GM19395 (cell line): ENCODE data around the gene FRMD3.

Experiments
- ATAC-seq: cut with Tn5 transposase; IDR thresholded peaks from one replicate; pipeline ENCODE4 v1.9.1; 2021; ENCODE audit warnings: mild to moderate bottlenecking, moderate library complexity; ENCODE audit not compliant: unreplicated experiment

Gene FRMD3

DNA sequence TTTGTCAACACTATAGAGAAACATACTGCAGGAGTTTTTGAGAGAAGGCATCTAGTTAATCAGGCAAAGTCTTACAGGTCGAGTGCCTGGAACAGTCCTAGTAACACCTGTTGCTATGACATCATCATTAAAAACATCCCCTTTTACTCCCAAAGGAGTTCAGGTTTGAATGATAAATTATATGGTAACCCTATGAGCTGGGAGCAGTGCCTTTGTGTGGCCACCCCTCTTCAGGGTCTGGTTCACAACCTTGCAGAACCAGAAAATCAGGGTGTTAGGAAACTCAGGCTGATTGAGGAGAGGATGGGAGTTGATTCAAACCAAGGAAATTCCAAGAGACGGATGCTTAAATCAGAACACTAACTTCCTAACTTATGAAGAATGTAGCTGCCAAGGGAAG, 296.1 kb downstream of the FRMD3 start:
- ATAC-seq = no peak

DNA sequence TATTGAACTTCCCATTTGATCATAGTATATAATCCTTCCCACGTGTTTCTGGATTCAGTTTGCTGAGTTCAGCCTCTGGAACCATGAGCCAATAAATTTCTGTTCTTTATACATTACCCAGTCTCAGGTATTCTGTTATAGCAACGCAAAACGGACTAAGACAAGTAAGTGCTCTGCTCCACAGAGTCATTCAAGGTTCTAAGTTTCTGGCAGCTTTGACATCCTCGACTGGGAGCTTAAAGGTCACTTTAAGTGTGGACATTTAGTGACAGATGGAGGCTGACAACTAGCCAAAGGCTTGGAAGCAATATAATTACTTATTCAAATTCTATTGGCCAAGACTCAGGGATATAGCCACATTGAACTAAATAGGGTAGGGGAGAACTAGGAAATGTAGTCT, 297.5 kb downstream of the FRMD3 start:
- no peak for ATAC-seq

DNA sequence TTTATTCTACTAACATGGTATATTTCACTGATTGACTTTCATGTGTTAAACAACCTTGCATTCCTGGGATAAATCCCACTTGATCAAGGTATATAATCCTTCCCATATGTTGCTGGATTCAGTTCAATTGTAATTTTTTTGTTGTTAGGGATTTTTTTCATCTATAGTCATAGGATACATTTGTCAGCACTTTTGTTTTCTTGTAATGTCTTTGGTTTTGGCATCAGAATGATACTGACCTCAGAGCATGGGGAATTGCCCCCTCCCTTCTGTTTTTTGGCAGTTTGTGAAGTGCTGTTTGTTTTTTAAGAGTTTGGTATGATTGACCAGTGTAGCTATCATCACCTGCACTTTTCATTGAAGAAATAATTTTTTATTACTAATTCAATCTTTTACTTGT, 298.5 kb downstream of the FRMD3 start:
- no peak for ATAC-seq

DNA sequence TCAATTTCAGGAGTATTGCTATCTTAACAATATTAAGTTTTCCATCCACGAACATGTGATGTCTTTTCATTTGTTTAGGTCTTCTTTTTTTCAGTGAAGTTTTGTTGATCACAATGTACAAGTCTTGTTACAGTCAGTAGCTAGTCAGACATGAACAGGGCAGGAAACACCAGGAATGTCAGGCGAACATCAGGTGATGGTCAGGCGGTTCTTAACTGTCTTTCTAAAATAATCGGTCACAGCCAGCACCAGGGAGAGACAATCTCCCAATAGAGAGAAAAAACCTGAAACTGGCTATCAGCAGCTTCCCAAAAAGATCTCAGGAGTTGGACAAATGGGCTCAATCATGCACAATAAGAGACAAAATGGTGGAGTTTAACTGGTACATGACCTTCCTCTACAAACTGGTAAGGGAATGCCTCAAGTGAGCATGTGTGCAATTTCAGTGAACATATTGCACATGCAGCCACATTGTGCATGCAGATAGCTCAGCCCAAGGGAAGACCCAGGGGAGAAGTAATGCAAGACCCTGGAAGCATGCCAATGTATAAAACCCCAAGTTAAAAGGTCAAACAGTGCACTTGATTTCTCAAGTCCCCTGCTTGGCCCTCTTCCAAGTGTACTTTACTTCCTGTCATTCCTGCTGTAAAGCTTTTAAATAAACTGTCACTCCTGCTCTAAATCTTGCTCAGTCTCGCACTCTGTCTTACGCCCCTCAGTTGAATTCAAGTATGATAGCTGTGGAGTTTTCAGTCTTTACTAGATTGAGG, 299.1 kb downstream of the FRMD3 start:
- no peak for ATAC-seq

DNA sequence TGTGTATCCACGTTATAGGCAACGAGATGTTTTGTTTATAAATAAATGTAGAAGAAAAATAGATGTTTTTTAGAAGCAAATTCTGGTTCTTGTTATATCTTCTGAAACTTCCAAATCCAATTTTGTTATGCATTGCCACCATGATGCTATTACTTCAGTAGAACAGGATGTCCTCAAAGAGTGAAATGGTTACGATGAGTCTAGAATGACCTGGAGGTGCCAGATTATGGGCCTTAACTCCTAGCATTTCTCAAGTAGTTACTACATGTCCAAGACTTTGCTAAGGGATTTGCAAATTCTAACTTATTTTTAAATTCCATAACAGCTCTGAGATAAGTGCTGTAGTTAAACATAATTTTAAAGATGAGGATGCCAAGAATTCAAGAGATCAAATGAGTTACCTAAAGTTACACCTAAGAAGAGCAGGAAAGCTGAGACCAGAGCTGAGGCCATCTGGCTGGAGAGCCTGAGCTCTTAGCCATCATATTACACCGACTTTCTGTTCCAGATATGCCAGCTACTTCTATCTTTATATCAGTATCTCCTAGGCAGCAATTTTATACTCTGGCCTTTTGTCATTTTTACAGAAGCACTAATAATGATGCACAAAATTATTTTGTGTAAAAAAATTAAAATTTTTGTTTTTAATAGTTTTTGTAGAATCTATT, 302.0 kb downstream of the FRMD3 start:
- no peak for ATAC-seq

DNA sequence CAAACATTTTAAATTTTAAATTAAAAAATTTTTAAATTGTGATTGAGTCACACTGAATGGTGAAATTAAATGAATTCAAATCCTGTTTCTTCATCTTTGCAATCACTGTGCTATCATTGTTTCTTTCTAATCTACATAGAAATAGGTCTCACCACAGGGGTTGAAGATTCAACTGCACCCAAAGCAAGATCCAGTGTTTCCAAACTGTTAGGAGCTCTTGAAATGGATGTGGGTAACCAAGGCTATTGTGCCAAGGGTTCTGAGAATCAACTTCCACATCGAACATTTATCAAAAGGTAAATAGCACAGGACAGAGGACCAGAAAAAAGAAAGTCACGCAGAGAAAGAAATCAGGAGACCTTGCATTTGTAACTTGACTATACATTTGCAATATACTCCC, 302.7 kb downstream of the FRMD3 start:
- no peak for ATAC-seq

DNA sequence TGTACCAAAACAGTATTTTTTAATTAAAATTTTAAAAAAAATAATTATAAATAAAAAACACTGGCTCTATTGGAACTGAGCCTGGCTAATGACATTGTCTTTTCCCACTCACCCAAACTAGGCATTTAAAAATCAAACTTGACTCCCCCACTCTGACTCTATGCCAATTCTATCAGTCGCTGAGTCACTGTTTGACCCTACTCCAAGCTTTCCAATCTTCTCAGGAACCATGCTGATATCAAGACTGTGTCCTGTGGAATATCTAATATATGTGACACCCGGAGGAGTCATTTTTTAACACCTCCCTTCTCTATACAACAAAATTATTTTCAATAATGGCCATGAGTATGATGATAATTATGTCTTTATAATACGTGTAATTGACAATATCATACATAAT, 303.7 kb downstream of the FRMD3 start:
- no peak for ATAC-seq

DNA sequence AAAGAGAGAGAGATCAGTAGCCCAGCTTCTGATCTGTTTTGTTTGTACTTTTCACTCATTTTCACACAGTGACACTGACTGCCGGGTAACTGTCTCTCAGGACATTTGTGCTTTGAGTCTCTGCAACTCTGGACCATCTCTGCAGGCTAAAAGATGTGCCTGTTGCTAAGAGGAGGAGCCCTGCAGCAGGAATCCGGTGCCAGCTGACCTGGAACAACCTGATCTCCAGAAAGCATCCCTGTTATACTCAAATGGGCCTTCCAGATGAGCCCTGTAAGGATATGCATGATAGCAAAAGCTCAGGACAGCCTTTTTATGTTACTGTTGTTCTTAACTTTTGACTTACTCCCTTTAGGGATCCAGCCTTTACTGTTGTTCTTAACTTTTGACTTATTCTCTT, 304.6 kb downstream of the FRMD3 start:
- no peak for ATAC-seq

DNA sequence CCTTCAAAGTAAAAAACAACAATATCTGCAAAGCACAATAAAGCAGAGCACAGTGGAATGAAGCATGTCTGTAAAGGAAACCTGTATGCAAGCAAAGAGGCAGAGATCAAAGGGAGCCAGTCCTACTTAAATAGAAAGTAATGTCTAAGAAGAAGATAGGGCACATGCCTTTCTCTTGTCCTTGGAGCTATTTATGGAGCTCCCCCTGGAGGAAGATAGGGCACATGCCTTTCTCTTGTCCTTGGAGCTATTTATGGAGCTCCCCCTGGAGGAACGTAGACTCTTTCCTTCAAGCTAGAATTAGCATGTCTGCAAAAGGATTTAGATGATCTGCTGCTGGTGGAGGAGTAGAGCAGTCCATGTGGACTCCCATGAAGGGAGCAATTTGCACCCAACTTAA, 307.2 kb downstream of the FRMD3 start:
- no peak for ATAC-seq

DNA sequence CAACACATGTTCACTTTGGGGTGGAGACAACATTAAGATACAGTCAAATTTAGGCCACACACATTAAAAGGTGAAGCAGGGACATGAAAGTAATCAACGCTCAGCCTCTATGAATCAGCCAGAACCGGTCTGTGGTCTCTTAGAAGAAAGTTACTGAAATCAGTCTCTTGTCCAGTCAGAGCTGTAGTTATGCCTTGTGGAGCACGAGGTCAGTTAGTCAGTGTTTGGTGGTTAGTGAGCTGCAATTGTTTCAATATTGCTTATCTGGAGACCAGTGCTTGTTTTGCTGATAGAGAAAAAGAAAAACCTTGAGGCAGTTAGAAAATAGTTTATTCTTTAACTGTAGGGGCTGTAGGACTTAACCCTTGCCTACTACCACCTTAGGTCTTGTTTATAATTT, 317.5 kb downstream of the FRMD3 start:
- peak; percentile 95 for ATAC-seq

DNA sequence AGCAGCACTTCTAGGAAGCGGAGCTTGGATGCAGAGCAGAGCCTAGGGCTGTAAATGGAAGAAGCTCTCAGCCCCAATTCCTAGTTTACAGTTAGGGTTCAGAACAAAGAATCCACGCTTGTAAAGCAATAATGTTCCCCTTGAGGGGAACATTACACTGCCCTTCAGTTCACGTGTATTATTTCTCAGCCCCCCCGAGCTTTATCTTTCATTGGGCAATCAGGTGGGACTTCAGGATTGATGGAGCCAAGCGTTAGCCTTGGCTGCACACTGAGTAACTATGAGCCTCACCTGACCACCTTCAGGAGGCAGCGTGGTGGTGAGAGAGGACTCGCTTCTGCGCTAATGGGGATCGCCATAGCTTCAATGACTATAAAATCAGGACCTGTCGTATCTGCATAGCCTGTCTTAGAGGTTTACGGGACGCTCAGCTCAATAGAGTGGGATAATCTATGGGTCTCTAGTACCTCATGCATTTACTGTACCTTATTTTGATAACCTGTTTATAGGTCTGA, 318.2 kb downstream of the FRMD3 start:
- ATAC-seq = no peak

DNA sequence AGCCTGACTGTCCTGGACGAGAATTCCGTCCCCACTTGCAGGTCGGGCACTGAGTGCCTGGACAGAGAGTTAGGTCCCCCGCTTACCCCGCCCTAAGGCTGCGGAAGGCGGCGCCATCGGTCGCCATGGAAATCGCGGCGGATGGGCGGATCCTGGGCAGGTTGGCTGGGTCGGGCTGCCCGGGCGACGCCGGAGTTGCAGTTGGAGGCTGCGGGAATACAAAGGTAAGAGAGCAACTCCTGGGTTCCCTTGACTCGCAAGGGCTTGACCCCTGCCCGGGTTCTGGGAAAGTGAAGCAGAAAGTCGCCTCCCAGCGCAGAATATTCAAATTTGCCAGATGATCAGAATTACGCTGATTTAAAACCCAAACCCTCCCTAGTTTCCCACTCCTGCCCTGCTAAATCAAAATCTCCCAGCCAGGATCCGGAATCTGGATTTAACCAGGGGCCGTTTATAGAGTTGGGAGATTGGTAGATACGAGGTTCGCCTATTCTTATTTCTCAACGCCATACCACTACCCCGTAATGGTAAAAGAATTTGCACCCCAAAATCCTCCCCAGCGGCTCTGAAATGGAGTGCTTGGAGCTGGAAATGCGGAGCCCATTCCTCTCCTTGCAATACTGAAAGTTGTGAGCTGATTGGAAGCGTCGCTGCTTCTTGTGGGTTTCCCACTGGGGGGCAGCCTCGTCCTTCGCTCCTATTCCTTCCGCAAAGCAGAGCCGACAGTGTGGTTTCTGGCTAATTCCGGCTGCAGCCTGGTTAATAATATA, 318.9 kb downstream of the FRMD3 start:
- peak; percentile 50 for ATAC-seq

DNA sequence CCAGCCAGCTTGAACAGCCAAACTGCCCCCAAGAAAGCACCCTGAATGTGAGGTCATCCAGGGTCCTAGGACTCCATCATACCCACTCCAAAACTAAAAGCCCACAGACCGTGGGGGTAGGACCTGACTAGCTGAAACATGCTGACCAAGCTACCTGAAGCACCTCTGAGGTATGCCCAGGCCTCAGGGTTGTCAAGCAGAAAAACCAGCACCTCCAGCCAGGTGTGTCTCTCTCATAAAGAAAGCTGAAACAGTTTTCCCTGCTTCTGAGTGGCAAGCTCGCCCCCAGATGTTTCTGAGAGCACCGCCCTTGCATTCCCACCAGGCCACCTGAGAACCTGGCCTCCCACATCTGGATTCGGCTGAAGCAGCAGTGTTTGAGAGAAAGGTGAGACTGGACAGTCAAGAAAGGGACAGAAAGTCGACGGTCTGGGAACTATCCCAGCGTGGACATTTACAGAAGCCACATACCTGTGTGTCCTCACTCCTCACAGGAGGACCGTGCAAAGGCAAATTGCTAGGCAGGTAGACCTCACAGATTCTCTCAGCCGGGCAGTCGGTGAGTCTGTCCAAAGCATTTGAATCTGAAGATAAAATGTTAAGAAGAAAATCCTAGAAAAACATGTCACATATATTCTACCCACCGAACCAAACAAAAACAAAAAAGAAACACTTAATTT, 319.6 kb downstream of the FRMD3 start:
- ATAC-seq = no peak

DNA sequence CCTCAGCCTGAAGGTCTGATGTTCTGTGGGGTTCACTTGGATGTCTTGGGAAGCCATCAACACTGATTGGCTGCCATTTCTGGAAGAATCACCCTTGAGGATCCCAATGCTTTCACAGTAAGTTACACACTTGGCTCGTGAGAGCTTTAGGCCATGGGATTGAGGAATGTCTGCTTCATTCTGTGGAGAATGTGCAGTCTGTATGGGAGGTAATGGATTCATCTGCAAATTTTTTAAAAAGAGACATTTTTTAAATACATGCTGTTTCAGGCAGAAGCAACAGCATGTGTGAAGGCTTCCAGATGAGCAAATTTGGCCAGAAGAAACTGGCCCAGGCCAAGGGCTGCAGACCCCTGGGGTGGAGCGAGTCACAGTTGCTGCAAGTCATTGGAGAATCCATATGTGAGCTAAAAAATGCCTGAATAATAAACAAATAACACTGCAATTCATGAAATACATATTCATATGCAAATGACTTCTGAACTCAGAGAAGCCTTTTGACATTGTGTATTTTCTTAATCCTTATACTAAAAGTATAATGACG, 328.9 kb downstream of the FRMD3 start:
- ATAC-seq = no peak

DNA sequence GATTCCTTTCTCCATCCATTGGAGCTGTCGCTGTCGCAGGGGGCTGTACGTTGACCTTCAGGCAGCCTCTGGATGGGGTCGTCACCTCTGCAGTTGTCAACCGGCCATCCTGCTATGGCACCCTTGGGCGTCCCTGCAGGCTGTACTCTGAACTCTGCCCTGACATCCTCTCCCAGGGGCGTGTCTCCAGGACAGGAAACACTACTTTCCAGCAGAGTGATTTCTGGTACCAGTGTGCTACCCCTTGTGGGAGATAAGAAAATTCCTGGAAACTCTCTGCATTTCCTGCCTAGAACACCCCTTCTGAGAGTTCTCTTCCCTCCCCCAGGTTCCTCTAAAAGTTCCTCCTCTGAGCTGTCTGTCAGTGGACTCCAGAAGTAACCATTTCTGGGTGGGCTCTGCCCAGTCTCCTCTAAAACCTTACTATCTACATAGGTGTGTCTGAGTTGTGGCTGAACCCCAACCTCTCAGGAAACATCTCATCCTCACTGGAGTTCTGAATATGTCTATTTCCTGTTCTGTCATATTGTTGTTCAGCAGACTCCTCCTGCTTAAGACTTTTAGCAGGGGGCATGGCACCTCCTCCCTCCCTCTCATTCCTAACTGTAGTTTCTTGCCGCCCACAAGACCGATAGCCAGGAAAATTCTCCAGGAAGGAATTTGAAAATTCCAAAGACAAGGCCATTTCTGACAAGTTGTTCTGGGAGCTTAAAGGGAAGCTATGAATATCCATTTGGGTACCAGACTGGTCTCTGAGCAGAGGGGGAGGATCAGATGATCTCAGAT, 329.9 kb downstream of the FRMD3 start:
- no peak for ATAC-seq

DNA sequence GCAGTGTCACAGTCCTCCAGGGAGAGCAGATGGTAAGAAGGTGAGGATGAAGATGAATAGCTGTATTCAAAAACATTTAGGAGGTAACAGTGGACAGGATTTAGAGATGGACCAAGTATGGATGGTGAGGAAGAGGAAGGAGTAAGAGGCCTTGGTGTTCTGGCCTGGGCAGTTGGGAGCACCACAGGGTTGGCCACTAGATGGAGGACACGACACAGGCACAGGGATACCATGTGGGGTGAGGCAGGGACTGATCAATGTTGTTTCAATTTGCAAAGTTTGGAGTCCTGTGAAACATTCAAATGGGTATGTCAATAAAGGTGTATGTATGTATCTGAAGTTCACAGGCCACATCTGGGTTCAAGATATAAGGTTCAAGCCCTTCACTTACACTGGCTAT, 334.2 kb downstream of the FRMD3 start:
- ATAC-seq = no peak

DNA sequence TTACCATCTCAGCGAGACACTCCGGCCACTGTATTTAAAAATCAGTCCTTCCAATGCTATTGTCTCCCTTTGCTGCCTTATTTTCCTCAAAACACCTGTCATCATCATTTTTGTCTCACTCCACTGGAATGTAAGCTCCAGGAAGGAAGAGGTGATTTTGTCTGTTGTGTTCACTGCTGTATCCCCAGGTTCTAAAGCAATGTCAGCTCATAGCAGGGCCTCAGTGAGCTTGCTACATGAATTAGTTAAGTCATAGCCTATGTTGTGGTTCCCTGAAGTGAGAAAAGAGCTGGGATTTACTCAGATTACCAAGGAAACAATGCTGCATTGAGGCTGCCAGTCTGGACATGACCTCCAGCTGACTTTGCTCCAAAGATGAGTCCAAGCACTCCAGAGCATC, 337.7 kb downstream of the FRMD3 start:
- ATAC-seq = no peak

DNA sequence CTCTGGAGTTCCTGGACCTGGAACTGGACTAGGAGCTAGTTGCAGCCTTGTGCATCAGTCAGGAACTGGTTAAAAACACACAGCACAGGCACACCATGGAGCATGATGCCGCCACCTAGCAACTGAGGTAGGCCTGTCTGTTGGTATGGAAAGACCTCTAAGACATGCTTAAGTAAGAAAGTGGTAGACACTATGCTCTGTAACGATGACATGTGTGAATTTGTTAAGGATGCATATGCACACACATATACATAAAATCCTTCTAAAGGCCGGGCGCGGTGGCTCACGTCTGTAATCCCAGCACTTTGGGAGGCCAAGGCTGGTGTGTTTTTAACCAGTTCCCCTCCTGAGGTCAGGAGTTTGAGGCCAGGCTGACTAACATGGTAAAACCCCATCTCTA, 338.4 kb downstream of the FRMD3 start:
- no peak for ATAC-seq

DNA sequence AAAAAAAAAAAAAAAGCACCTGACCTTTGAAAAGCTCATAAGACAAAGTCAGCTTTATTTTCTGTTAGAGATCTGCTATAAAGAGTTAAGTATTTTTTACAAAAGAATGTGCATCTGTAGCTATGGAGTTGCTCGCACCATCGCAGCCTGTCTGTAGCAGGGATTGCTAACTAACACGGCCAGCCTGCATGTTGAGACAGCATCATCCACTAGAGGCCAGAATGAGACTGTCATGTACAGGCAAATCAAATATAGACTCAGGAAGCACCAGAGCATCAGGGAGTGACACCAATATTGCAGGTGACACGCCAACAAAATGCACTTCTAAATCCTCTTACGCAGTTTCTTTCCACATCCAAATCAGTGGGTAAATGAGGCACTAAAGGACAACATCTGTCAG, 339.0 kb downstream of the FRMD3 start:
- no peak for ATAC-seq

DNA sequence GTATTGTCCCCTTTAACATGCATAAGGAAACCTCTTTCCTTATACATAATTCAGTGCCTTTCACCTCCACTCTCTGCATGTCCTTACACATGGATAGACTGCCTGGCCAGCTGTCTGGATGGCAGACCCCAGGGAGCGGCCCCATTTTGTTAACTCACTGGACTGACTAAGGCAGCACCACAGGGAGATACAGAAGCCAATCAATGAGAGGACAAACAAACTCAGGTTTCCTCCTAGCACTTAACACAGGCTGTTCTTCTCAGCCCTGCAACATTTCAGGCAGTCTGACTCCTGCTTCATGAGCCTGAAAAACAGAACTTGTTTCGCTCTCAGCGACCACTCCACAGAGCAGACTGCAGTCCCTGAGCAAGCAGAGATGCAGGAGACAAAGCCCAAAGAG, 339.8 kb downstream of the FRMD3 start:
- ATAC-seq = no peak
